ENCODE data around the gene GALNT7.

DNA sequence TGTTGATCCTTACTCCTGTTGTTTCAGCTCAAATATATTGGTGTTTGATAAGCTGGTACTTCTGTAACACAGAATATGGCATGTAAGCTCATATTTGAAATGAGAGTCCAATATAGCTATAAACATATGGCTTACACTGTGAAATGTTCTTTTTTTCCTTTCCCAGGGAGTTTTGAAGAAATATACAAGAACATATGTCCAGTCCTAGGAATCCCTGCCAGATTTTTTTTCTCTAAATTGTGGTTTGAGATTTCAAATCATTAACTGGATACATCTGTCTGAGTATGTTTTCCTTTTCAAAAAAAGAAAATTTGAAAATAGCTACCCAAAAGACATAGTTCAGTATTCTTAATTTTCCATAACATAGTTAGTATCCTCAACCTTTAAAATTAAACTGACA lies 105.3 kb downstream of the GALNT7 start:
- TF ChIP-seq GATA2 (IDR thresholded peaks at IDR 0.05; ENCODE audit: low read depth, low read length), result no peak
- TF ChIP-seq GATA3 (IDR thresholded peaks at IDR 0.05; ENCODE audit: low read depth, low read length), result no peak
